ENCODE data around the gene FXR2.

Gene FXR2

GRCh38 chr17:7615265-7615747 lies 609 bp upstream of the FXR2 start:
- H3K9me2 ChIP-seq (ENCODE audit: low read depth, low read length), result no peaks in the 10 kb centered on the region
- H3K79me2 ChIP-seq (ENCODE audit: insufficient read depth, low read length), result peaks cover 16% of the 10 kb centered on the region
- no peaks in the 10 kb centered on the region for H3K27me3 ChIP-seq (ENCODE audit: insufficient read depth, low read length)
- no peaks in the 10 kb centered on the region for H4K20me1 ChIP-seq (ENCODE audit: insufficient read depth, low read length)
- H3K27ac ChIP-seq (ENCODE audit: low read depth, low read length, poor library complexity, severe bottlenecking), result peak overlapping the region; percentile 37
- TF ChIP-seq EZH2 (IDR thresholded peaks at IDR 0.05; ENCODE audit: borderline replicate concordance, low read length), result no peak
- no peak for TF ChIP-seq CTCF (IDR thresholded peaks at IDR 0.05; ENCODE audit: low read length)
- H3K4me1 ChIP-seq (ENCODE audit: insufficient read depth, low read length, severe bottlenecking), result peaks cover 23% of the 10 kb centered on the region
- no peak overlapping the region; the same call in 1 of the 2 replicates for H2AFZ ChIP-seq (ENCODE audit: low read length)
- H3K4me2 ChIP-seq (ENCODE audit: low read length), result peak overlapping the region; percentile 83
- no peaks in the 10 kb centered on the region for H3F3A ChIP-seq (ENCODE audit: insufficient read depth, low read length)
- peaks cover 22% of the 10 kb centered on the region; the same call in 1 of the 2 replicates for H3K36me3 ChIP-seq (ENCODE audit: insufficient read depth, low read length)
- H3K9me3 ChIP-seq (ENCODE audit: low read length), result no peaks in the 10 kb centered on the region
- peak overlapping the region; percentile 66 for H3K4me3 ChIP-seq (ENCODE audit: low read depth, low read length, poor library complexity, severe bottlenecking)
- peak overlapping the region; percentile 52; the same call in 1 of the 2 replicates for H3K9ac ChIP-seq (ENCODE audit: low read length)

DNA sequence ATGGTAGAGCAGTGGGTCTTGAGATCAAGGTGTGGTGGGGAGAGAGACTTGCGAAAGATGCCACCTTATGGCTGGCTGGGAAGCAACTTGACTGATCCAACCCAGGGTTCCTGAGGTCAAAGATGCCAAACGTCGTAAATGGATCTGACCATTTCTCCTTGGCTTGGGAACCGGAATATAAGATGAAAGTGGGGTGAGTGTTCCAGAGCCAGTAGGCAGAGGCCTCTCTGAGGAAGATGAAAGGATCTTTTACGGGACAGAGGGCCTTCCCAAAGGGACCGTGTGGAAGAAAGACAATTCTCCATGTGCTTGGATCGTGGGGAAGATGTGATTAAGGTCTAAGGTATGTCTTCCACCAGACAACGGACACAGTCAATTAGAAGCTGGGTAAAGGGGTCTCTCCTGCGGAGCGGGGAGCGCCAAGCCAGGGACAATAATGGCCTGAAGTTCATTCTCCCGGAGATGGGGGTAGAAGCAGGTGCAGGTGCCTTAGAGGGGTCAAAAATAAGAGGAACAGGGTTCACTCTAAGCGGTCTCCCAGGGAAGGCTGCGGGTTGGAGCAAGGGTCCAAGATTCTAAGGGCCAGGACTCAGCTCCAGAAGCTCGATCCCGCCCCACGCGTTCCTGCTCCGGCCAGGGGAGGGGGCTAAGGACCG lies 800 bp downstream of the FXR2 start:
- TF ChIP-seq CTCF (IDR thresholded peaks at IDR 0.05; ENCODE audit: low read length) (0 out of 2 replicates have a peak, but pooled peaks have one; percentile 8), EZH2 (IDR thresholded peaks at IDR 0.05; ENCODE audit: borderline replicate concordance, low read length) (no peak)
- Histone ChIP-seq H3K9me2 (ENCODE audit: low read depth, low read length) (no peaks in the 10 kb centered on the region), H3K79me2 (ENCODE audit: insufficient read depth, low read length) (peaks cover 17% of the 10 kb centered on the region), H3K36me3 (ENCODE audit: insufficient read depth, low read length) (peaks cover 23% of the 10 kb centered on the region; the same call in 1 of the 2 replicates), H4K20me1 (ENCODE audit: insufficient read depth, low read length) (no peaks in the 10 kb centered on the region), H3K9me3 (ENCODE audit: low read length) (no peaks in the 10 kb centered on the region), H3F3A (ENCODE audit: insufficient read depth, low read length) (no peaks in the 10 kb centered on the region), H3K4me1 (ENCODE audit: insufficient read depth, low read length, severe bottlenecking) (peaks cover 23% of the 10 kb centered on the region), H3K4me3 (ENCODE audit: low read depth, low read length, poor library complexity, severe bottlenecking) (peak overlapping the region; percentile 99), H2AFZ (ENCODE audit: low read length) (no peak overlapping the region), H3K27ac (ENCODE audit: low read depth, low read length, poor library complexity, severe bottlenecking) (no peak overlapping the region), H3K9ac (ENCODE audit: low read length) (peak overlapping the region; percentile 86), H3K4me2 (ENCODE audit: low read length) (peak overlapping the region; percentile 99), H3K27me3 (ENCODE audit: insufficient read depth, low read length) (no peaks in the 10 kb centered on the region)

- Histone ChIP-seq H3K4me3 (ENCODE audit: low read depth, low read length, poor library complexity, severe bottlenecking) (no peak overlapping the region), H3K4me1 (ENCODE audit: insufficient read depth, low read length, severe bottlenecking) (peaks cover 23% of the 10 kb centered on the region), H4K20me1 (ENCODE audit: insufficient read depth, low read length) (no peaks in the 10 kb centered on the region)
Measured at GRCh38 chr17:7612294-7612640, 2.4 kb downstream of the FXR2 start.

More at GRCh38 chr17:7612294-7612640, 2.4 kb downstream of the FXR2 start:
- no peaks in the 10 kb centered on the region for H3K9me2 ChIP-seq (ENCODE audit: low read depth, low read length)
- H3K36me3 ChIP-seq (ENCODE audit: insufficient read depth, low read length), result peaks cover 23% of the 10 kb centered on the region; the same call in 1 of the 2 replicates
- no peak overlapping the region for H3K27ac ChIP-seq (ENCODE audit: low read depth, low read length, poor library complexity, severe bottlenecking)
- TF ChIP-seq EZH2 (IDR thresholded peaks at IDR 0.05; ENCODE audit: borderline replicate concordance, low read length) (no peak), CTCF (IDR thresholded peaks at IDR 0.05; ENCODE audit: low read length) (no peak)
- peaks cover 23% of the 10 kb centered on the region for H3K79me2 ChIP-seq (ENCODE audit: insufficient read depth, low read length)
- peak overlapping the region; percentile 20; the same call in 1 of the 2 replicates for H3K4me2 ChIP-seq (ENCODE audit: low read length)
- no peaks in the 10 kb centered on the region for H3K27me3 ChIP-seq (ENCODE audit: insufficient read depth, low read length)
- no peak overlapping the region for H2AFZ ChIP-seq (ENCODE audit: low read length)
- no peaks in the 10 kb centered on the region for H3K9me3 ChIP-seq (ENCODE audit: low read length)
- H3K9ac ChIP-seq (ENCODE audit: low read length), result no peak overlapping the region; the same call in 1 of the 2 replicates
- H3F3A ChIP-seq (ENCODE audit: insufficient read depth, low read length), result no peaks in the 10 kb centered on the region
